Chondrocyte (in vitro differentiated cells): ENCODE results near the gene PAPPA2. TPM values are rescaled to one million over a fixed set of nuclear protein-coding genes. Genes with fewer than 3 reads are reported as not detected.

ENCODE experiments used
- DNase-seq: peaks from one replicate; pipeline ENCODE4 v3.0.0; 2021; ENCODE audit warnings: mixed read lengths, low spot score
- H3K27ac Mint-ChIP-seq: one replicate; pipeline ENCODE4 v1.8.0; 2021; ENCODE audit warnings: mild to moderate bottlenecking, moderate library complexity, mixed read lengths; ENCODE audit not compliant: unreplicated experiment
- H3K27me3 Mint-ChIP-seq: 2 replicates; pipeline ENCODE4 v1.8.0; 2021; ENCODE audit warnings: low read depth, mixed read lengths
- H3K36me3 Mint-ChIP-seq: 2 replicates; pipeline ENCODE4 v1.8.0; 2021; ENCODE audit warnings: low read depth, mixed read lengths
- H3K4me1 Mint-ChIP-seq: 2 replicates; pipeline ENCODE4 v1.8.0; 2021; ENCODE audit warnings: low read depth, mild to moderate bottlenecking, mixed read lengths
- H3K4me3 Mint-ChIP-seq: one replicate; pipeline ENCODE4 v1.8.0; 2021; ENCODE audit warnings: mild to moderate bottlenecking, moderate library complexity, mixed read lengths; ENCODE audit not compliant: unreplicated experiment
- H3K9me3 Mint-ChIP-seq: 2 replicates; pipeline ENCODE4 v1.8.0; 2021; ENCODE audit warnings: low read depth, mixed read lengths
- total RNA-seq: library from RNA; stranded (reverse); gene quantifications from 3 replicates; pipeline ENCODE4 v1.2.1, GENCODE V29; 2021
- TF ChIP-seq, protein P1 (sequence below): fragments of 200-600 bp; sonication (generic); IDR thresholded peaks from 2 replicates; pipeline ENCODE4 v1.5.0; 2021; ENCODE audit warnings: antibody characterized with exemption, mild to moderate bottlenecking, moderate library complexity

The PAPPA2 gene
- total RNA-seq, 1 donor from 2014 or later = 0.42 TPM

DNA sequence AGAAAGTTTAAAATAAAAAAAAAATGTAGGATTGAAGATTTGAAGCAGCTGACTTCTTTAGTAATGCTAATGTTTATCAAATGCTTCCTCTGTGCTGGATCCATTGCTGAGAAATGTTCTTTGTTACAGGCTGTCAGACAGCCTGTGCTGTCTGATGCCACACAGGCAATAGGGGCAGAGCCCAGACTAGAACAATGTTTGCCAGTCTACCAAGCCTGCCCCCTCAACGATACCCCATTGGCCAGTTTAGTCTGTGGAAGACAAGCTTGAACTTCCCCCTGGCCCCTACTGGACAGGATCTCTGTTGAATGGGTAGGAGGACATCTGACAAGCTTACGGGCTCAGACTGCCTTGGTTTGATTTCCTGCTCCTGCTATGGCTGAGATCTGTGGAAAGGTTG lies 79.4 kb downstream of the PAPPA2 start:
- H3K36me3 Mint-ChIP-seq = no peaks in the 10 kb centered on the region
- TF ChIP-seq, protein P1, sequence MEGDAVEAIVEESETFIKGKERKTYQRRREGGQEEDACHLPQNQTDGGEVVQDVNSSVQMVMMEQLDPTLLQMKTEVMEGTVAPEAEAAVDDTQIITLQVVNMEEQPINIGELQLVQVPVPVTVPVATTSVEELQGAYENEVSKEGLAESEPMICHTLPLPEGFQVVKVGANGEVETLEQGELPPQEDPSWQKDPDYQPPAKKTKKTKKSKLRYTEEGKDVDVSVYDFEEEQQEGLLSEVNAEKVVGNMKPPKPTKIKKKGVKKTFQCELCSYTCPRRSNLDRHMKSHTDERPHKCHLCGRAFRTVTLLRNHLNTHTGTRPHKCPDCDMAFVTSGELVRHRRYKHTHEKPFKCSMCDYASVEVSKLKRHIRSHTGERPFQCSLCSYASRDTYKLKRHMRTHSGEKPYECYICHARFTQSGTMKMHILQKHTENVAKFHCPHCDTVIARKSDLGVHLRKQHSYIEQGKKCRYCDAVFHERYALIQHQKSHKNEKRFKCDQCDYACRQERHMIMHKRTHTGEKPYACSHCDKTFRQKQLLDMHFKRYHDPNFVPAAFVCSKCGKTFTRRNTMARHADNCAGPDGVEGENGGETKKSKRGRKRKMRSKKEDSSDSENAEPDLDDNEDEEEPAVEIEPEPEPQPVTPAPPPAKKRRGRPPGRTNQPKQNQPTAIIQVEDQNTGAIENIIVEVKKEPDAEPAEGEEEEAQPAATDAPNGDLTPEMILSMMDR = no peak
- H3K4me1 Mint-ChIP-seq = no peaks in the 10 kb centered on the region
- no peak for DNase-seq
- H3K27ac Mint-ChIP-seq = no peak overlapping the region
- no peak overlapping the region for H3K4me3 Mint-ChIP-seq
- no peaks in the 10 kb centered on the region for H3K27me3 Mint-ChIP-seq
- H3K9me3 Mint-ChIP-seq = peaks cover 14% of the 10 kb centered on the region

GRCh38 chr1:176543360-176544129 lies 80.6 kb downstream of the PAPPA2 start:
- H3K36me3 Mint-ChIP-seq = no peaks in the 10 kb centered on the region
- no peak overlapping the region for H3K4me3 Mint-ChIP-seq

DNA sequence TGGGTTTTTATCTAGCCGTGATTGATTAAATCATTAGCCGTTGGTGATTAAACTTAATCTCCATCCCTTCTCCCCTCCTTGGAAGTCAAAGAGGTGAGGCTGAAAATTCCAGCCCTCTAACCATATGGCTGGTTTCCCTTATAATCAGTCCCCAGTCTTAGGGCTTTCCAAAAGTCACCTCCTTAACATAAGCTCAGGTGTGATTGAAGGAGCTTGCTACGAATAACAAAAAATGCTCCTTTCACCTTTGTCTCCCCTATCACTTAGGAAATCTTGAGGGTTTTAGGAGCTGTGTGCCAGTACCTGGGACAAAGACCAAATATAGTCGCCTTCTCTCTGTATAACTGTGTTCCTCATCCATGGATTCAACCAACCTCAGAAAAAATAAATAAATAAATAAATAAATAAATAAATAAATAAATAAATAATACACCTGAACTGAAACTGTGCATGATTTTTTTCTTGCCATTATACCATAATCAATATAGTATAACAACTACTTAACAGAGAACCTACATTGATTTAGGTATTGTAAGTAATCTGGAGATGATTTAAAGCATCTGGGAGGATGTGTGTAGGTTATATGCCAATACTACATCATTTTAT lies 82.2 kb downstream of the PAPPA2 start:
- TF ChIP-seq, protein P1 = no peak
- no peak for DNase-seq
- H3K4me3 Mint-ChIP-seq = no peak overlapping the region
- H3K27me3 Mint-ChIP-seq = no peaks in the 10 kb centered on the region
- peaks cover 14% of the 10 kb centered on the region for H3K9me3 Mint-ChIP-seq
- no peaks in the 10 kb centered on the region for H3K36me3 Mint-ChIP-seq
- no peak overlapping the region for H3K27ac Mint-ChIP-seq
- H3K4me1 Mint-ChIP-seq = no peaks in the 10 kb centered on the region

More at GRCh38 chr1:176543360-176544129, 80.6 kb downstream of the PAPPA2 start:
- TF ChIP-seq, protein P1 = no peak
- Mint-ChIP-seq H3K4me1 (no peaks in the 10 kb centered on the region), H3K27ac (no peak overlapping the region), H3K27me3 (no peaks in the 10 kb centered on the region), H3K9me3 (peaks cover 14% of the 10 kb centered on the region)
- no peak for DNase-seq

GRCh38 chr1:176546825-176547224 lies 83.8 kb downstream of the PAPPA2 start:
- peaks cover 8% of the 10 kb centered on the region for H3K27me3 Mint-ChIP-seq
- no peaks in the 10 kb centered on the region for H3K36me3 Mint-ChIP-seq
- no peak overlapping the region for H3K27ac Mint-ChIP-seq
- TF ChIP-seq, protein P1 = no peak
- peaks cover 6% of the 10 kb centered on the region for H3K9me3 Mint-ChIP-seq
- H3K4me3 Mint-ChIP-seq = no peak overlapping the region
- H3K4me1 Mint-ChIP-seq = no peaks in the 10 kb centered on the region
- no peak for DNase-seq

- DNase-seq = no peak
- no peaks in the 10 kb centered on the region for H3K36me3 Mint-ChIP-seq
- no peaks in the 10 kb centered on the region for H3K9me3 Mint-ChIP-seq
- H3K4me3 Mint-ChIP-seq = no peak overlapping the region
- TF ChIP-seq, protein P1 = no peak
- no peak overlapping the region for H3K27ac Mint-ChIP-seq
- H3K27me3 Mint-ChIP-seq = peaks cover 45% of the 10 kb centered on the region
- H3K4me1 Mint-ChIP-seq = no peaks in the 10 kb centered on the region
Measured at GRCh38 chr1:176551146-176551545, 88.2 kb downstream of the PAPPA2 start.
